Astrocyte (in vitro differentiated cells and primary cell): ENCODE data around the gene RARB.

ENCODE experiments used
- EZH2 ChIP-seq: IDR thresholded peaks from 2 replicates; pipeline ENCODE4 v1.6.1; 2012; ENCODE audit warnings: mild to moderate bottlenecking, low read length, inconsistent platforms; ENCODE audit not compliant: insufficient read depth
- TF ChIP-seq, protein P1 (sequence below): IDR thresholded peaks from 2 replicates; pipeline ENCODE4 v1.5.1; 2011; ENCODE audit warnings: low read depth, mild to moderate bottlenecking, inconsistent platforms, low read length, moderate library complexity; ENCODE audit not compliant: insufficient read depth

DNA sequence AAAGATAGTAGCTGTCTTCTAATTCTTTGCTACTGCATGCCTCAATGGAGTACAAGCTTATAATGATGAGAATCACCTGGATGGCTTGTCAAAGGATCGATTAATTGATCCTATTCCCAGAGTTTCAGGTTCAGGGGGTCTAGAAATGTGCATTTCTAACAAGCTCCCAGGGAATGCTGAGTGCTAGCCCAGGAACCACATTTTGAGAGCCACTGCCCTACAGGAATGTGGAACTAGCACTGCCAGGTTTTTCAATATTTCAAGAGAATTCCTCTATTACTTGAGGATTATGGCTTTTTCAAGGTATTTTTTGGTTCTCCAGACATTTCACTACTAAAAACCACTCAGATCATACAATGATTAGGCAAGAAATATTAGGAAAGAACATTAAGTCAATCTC is 52.7 kb downstream of the RARB start:
- TF ChIP-seq, protein P1, sequence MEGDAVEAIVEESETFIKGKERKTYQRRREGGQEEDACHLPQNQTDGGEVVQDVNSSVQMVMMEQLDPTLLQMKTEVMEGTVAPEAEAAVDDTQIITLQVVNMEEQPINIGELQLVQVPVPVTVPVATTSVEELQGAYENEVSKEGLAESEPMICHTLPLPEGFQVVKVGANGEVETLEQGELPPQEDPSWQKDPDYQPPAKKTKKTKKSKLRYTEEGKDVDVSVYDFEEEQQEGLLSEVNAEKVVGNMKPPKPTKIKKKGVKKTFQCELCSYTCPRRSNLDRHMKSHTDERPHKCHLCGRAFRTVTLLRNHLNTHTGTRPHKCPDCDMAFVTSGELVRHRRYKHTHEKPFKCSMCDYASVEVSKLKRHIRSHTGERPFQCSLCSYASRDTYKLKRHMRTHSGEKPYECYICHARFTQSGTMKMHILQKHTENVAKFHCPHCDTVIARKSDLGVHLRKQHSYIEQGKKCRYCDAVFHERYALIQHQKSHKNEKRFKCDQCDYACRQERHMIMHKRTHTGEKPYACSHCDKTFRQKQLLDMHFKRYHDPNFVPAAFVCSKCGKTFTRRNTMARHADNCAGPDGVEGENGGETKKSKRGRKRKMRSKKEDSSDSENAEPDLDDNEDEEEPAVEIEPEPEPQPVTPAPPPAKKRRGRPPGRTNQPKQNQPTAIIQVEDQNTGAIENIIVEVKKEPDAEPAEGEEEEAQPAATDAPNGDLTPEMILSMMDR: no peak
- no peak for TF ChIP-seq EZH2
